Measurements from ENCODE around the gene PIRT. TPM values are rescaled to one million over a fixed set of nuclear protein-coding genes. Genes with fewer than 3 reads are reported as not detected.
A peak's percentile ranks its signal among the peaks of the same experiment; 100 is the strongest.

The PIRT gene
- total and polyA plus RNA-seq, 3 experiments from 2014 or later, result not detected

DNA sequence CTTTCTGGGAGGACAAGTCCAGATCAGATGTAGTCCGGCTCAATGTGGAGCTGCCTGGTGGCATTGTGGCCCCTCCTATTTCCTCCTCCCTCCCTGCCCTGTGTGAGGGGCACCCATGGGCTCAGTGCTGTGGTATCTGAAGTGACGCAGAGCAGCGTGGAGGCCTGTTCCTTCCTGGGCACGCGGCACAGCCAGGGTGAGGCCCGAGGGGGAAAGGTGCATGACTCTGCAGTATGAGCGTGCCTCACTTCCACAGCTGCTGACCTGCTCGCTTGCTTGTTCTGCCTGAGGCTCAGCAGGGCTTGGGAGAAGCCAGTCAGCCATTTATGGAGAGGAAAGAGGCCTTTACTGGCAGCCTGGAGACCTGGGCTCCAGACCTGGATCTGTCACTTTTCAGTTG, 45.7 kb downstream of the PIRT start:
- no peak for DNase-seq
- no peaks in the 10 kb centered on the region for H3K36me3 ChIP-seq (ENCODE audit: insufficient read depth, low read length)

DNA sequence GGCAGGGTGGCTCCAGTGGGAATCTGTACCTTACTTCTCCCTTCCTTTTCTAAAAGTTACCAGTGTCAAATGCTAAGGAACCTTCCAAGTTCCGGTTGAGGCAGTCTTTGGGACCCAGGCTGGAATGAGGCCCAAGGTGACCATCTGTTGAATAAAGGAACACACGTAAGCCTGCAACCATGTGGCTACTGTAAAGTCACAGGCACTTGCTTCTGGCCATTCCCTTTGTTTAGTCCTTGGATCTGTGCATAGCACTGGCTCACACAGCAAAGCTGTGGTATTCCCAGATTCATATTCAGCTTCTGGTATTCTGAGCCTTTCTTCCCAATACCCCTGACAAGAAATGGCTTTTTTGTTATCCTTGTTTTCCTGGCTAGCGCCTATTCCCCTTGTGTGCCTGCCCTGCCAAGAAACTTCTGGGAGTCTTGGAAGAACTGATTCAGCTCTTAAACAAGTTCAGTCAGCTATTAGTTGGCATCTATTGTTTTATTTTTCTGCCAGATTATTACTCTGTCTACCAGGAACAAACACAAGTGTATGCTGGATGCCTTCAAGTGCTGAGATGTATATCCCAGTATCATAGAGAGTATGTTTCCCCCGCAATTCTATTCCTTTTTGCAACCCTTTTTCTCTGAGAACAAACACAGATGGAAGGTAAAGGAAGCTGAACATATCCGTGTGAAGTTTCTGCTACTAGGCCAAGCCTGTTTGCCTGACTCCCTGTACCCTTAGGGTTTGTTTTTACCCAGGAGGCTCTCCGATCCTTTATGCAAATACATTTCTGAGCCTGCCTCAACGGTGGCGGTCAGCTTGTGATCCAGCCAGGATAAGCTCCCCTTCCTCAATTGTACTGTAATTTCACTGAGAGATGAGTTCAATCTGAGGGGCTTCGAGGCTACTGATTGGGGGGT, 47.1 kb downstream of the PIRT start:
- Mint-ChIP-seq H3K4me3 (no peak overlapping the region), H3K36me3 (no peaks in the 10 kb centered on the region), H3K27ac (peak overlapping the region in 1 of 8 donors; percentile 73), H3K27me3 (peaks cover 11 to 32% of the 10 kb centered on the region in 2 donors), H3K4me1 (no peaks in the 10 kb centered on the region), H3K9me3 (peaks cover 0 to 3% (median 0%) of the 10 kb centered on the region in 5 donors)
- no peaks in the 10 kb centered on the region for H3K36me3 ChIP-seq (ENCODE audit: insufficient read depth, low read length)
- no peaks in the 10 kb centered on the region for H3K4me1 ChIP-seq (ENCODE audit: insufficient read depth, low read length)
- no peak for DNase-seq
- H3K4me3 ChIP-seq (ENCODE audit: low read length), result no peak overlapping the region
- no peaks in the 10 kb centered on the region for H3K27me3 ChIP-seq (ENCODE audit: insufficient read depth, low read length, poor library complexity, severe bottlenecking)
- CTCF ChIA-PET, result interaction anchor here (1.9 kb wide), 1 partner anchor 23 kb away, joined by 5 read pairs; no protein-coding TSS in a partner anchor
- POLR2A ChIA-PET, result no interaction called here
- H3K9me3 ChIP-seq (ENCODE audit: low read length), result no peaks in the 10 kb centered on the region
- no peak overlapping the region for H3K27ac ChIP-seq (ENCODE audit: low read depth, low read length)

More for the DNA sequence above, 45.7 kb downstream of the PIRT start:
- Mint-ChIP-seq H3K36me3 (no peaks in the 10 kb centered on the region), H3K4me1 (no peaks in the 10 kb centered on the region), H3K27me3 (peaks cover 11 to 22% of the 10 kb centered on the region in 2 donors), H3K27ac (no peak overlapping the region), H3K9me3 (no peaks in the 10 kb centered on the region), H3K4me3 (no peak overlapping the region)
- H3K4me1 ChIP-seq (ENCODE audit: insufficient read depth, low read length), result no peaks in the 10 kb centered on the region
- POLR2A ChIA-PET, result no interaction called here
- no peaks in the 10 kb centered on the region for H3K27me3 ChIP-seq (ENCODE audit: insufficient read depth, low read length, poor library complexity, severe bottlenecking)
- CTCF ChIA-PET, result no interaction called here
- no peak overlapping the region for H3K27ac ChIP-seq (ENCODE audit: low read depth, low read length)
- no peaks in the 10 kb centered on the region for H3K9me3 ChIP-seq (ENCODE audit: low read length)
- H3K4me3 ChIP-seq (ENCODE audit: low read length), result no peak overlapping the region

DNA sequence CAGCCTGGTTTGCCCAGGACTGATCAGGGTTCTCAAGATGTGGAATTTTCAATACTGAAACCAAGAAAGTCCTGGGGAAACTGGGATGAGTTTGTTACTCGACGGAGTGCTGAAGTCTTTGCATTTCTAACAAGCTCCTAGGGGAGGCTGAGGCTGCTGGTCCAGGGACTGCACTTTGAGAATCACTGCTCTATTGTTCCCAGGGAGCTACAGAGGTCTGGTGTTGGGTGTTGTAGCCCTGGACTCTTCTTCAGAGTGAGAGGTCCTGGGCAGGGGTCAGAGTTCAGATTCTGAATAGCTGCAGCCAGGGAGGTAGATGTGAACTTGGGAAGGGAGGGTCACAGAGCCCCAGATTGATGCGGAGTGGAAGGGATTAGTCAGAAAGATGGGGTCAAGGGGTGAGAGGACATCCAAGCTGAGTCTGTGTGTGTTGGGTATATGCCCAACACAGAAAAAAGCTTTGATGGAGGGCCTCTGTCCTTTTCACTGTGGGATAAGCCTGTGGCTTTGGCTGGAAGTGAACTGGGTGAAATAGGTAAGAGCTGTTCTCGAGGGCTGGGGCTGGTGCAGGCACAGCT, 48.1 kb downstream of the PIRT start:
- Histone ChIP-seq H3K9me3 (ENCODE audit: low read length) (no peaks in the 10 kb centered on the region), H3K36me3 (ENCODE audit: insufficient read depth, low read length) (no peaks in the 10 kb centered on the region), H3K27me3 (ENCODE audit: insufficient read depth, low read length, poor library complexity, severe bottlenecking) (no peaks in the 10 kb centered on the region), H3K4me1 (ENCODE audit: insufficient read depth, low read length) (no peaks in the 10 kb centered on the region), H3K27ac (ENCODE audit: low read depth, low read length) (no peak overlapping the region), H3K4me3 (ENCODE audit: low read length) (no peak overlapping the region)
- ChIA-PET POLR2A (no interaction called here), CTCF (interaction anchor here (1.9 kb wide), 1 partner anchor 22 kb away, joined by 5 read pairs; no protein-coding TSS in a partner anchor)
- Mint-ChIP-seq H3K4me3 (peak overlapping the region in 1 of 7 donors; percentile 40), H3K36me3 (no peaks in the 10 kb centered on the region), H3K4me1 (no peaks in the 10 kb centered on the region), H3K9me3 (peaks cover 0 to 3% (median 2%) of the 10 kb centered on the region in 5 donors), H3K27me3 (peaks cover 11 to 38% of the 10 kb centered on the region in 2 donors), H3K27ac (no peak overlapping the region)
- DNase-seq, result no peak

DNA sequence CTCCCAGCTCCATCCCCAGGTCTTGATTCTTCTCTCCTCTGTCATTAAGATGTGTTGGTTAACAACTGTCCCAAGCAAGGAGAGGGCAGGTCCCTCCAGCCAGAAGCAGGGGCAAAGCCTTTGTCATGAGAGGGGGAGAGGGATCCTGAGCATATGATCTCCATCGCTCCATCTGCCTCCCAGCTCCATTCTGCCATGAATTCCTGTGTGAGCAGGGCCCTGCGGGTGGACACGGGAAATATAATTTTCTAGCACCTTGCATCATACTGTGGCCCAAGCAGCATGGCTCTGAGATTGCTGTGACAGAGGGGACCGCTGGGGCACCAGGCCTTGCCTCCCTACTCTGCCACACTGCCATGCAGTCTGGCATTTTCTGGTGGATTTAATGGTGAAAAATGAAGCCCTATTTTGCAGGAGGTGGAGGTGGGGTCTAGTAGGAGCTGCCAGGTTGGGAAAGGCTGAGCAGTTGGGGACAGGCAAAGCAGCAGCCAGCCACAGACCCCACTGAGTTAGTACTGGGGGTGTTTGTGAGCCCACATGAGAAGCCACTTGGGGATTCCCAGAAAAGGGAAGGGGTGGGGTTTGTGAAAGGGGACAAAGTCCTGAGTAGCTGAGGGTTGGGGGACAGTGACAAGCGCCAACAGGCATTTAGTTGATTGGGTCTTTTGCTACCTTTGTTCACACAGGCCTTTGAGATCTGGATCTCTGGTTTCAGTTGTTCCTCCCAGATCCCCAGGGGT, 50.4 kb downstream of the PIRT start:
- H3K4me3 Mint-ChIP-seq, result no peak overlapping the region

DNA sequence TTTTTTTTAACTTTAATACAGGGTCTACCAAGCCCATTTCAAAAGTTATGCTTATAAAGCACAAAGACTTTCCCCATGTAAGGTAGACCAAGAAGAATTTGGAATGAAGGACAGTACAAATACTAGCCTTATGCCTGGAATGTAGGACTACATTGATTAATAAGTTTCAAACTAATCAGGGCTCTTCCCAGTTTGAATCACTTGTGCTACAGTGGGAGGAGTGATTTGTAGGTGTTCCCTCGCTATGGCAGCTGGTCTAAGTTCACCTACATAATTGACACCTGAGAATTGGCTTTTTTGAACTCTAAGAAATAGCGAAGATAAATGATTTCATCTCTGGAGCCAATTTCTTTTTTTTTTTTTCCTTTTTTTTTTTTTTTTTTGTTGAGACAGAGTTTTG, 52.6 kb downstream of the PIRT start:
- no peak overlapping the region for H3K4me3 Mint-ChIP-seq

More for the DNA sequence above, 50.4 kb downstream of the PIRT start:
- Mint-ChIP-seq H3K4me1 (no peaks in the 10 kb centered on the region), H3K27me3 (peaks cover 5 to 43% of the 10 kb centered on the region in 2 donors), H3K9me3 (peaks cover 3 to 12% (median 9%) of the 10 kb centered on the region in 5 donors), H3K27ac (no peak overlapping the region), H3K36me3 (peaks cover 0 to 5% (median 0%) of the 10 kb centered on the region in 3 donors)
- H3K36me3 ChIP-seq (ENCODE audit: insufficient read depth, low read length), result no peaks in the 10 kb centered on the region
- no peak overlapping the region for H3K27ac ChIP-seq (ENCODE audit: low read depth, low read length)
- H3K4me3 ChIP-seq (ENCODE audit: low read length), result no peak overlapping the region
- no peaks in the 10 kb centered on the region for H3K9me3 ChIP-seq (ENCODE audit: low read length)
- ChIA-PET CTCF (no interaction called here), POLR2A (no interaction called here)
- H3K4me1 ChIP-seq (ENCODE audit: insufficient read depth, low read length), result no peaks in the 10 kb centered on the region
- no peak for DNase-seq
- no peaks in the 10 kb centered on the region for H3K27me3 ChIP-seq (ENCODE audit: insufficient read depth, low read length, poor library complexity, severe bottlenecking)

DNA sequence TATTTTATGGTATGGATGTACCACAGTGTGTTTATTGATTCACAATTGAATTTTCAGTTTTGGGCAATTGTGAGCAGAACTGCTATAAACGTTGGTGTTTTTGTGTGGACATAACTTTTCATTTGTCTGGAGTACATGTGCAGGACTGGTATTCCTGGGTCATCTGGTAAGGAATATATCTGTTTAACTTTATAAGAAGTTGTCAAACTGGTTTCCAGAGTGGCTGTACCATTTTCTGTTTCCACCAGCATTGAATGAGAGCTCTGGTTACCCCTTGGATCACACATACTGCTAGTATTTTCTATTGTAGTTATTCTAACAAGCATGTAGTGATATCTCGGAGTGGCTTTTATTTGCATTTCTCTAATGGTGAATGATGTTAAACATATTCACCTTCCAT, 58.3 kb downstream of the PIRT start:
- Histone ChIP-seq H3K4me1 (ENCODE audit: insufficient read depth, low read length) (no peaks in the 10 kb centered on the region), H3K27ac (ENCODE audit: low read depth, low read length) (no peak overlapping the region), H3K36me3 (ENCODE audit: insufficient read depth, low read length) (no peaks in the 10 kb centered on the region), H3K27me3 (ENCODE audit: insufficient read depth, low read length, poor library complexity, severe bottlenecking) (no peaks in the 10 kb centered on the region), H3K9me3 (ENCODE audit: low read length) (no peaks in the 10 kb centered on the region), H3K4me3 (ENCODE audit: low read length) (no peak overlapping the region)
- Mint-ChIP-seq H3K36me3 (peaks cover 0 to 12% (median 0%) of the 10 kb centered on the region in 3 donors), H3K27me3 (peaks cover 0 to 9% of the 10 kb centered on the region in 2 donors), H3K9me3 (peaks cover 2 to 14% (median 11%) of the 10 kb centered on the region in 5 donors), H3K4me1 (no peaks in the 10 kb centered on the region), H3K4me3 (no peak overlapping the region), H3K27ac (no peak overlapping the region)
- ChIA-PET POLR2A (no interaction called here), CTCF (no interaction called here)
- DNase-seq, result no peak

More for the DNA sequence above, 52.6 kb downstream of the PIRT start:
- Histone ChIP-seq H3K4me1 (ENCODE audit: insufficient read depth, low read length) (no peaks in the 10 kb centered on the region), H3K9me3 (ENCODE audit: low read length) (no peaks in the 10 kb centered on the region), H3K27me3 (ENCODE audit: insufficient read depth, low read length, poor library complexity, severe bottlenecking) (no peaks in the 10 kb centered on the region), H3K27ac (ENCODE audit: low read depth, low read length) (no peak overlapping the region), H3K36me3 (ENCODE audit: insufficient read depth, low read length) (no peaks in the 10 kb centered on the region), H3K4me3 (ENCODE audit: low read length) (no peak overlapping the region)
- H3K27ac Mint-ChIP-seq, result no peak overlapping the region
- peaks cover 5 to 46% of the 10 kb centered on the region in 2 donors for H3K27me3 Mint-ChIP-seq
- no peak for DNase-seq
- ChIA-PET POLR2A (no interaction called here), CTCF (no interaction called here)
- H3K36me3 Mint-ChIP-seq, result peaks cover 0 to 5% (median 0%) of the 10 kb centered on the region in 3 donors
- peaks cover 3 to 12% (median 10%) of the 10 kb centered on the region in 5 donors for H3K9me3 Mint-ChIP-seq
- H3K4me1 Mint-ChIP-seq, result no peaks in the 10 kb centered on the region

DNA sequence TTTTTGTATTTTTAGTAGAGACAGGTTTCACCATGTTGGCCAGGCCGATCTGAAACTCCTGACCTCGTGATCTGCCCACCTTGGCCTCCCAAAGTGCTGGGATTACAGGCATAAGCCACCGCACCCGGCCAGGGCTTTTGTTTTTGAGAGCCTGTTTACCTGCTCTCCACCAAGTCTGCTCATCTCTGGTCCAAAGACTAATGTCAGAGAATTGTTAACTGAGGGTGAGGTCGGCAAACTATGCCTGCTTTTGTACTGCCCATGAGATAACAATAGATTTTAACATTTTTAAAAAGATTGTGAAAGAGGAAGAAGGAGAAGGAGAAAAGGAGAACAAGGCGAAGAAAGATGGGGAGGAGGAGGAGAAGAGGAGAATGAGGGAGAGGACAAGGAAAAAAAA, 60.0 kb downstream of the PIRT start:
- Mint-ChIP-seq H3K27me3 (peaks cover 2 to 6% of the 10 kb centered on the region in 2 donors), H3K9me3 (peaks cover 0 to 10% (median 6%) of the 10 kb centered on the region in 5 donors), H3K36me3 (peaks cover 0 to 9% (median 0%) of the 10 kb centered on the region in 3 donors), H3K4me3 (no peak overlapping the region), H3K4me1 (no peaks in the 10 kb centered on the region), H3K27ac (no peak overlapping the region)
- H3K4me1 ChIP-seq (ENCODE audit: insufficient read depth, low read length), result no peaks in the 10 kb centered on the region
- no peaks in the 10 kb centered on the region for H3K36me3 ChIP-seq (ENCODE audit: insufficient read depth, low read length)
- ChIA-PET CTCF (no interaction called here), POLR2A (no interaction called here)
- DNase-seq, result no peak
- H3K27me3 ChIP-seq (ENCODE audit: insufficient read depth, low read length, poor library complexity, severe bottlenecking), result no peaks in the 10 kb centered on the region
- H3K9me3 ChIP-seq (ENCODE audit: low read length), result no peaks in the 10 kb centered on the region
- no peak overlapping the region for H3K4me3 ChIP-seq (ENCODE audit: low read length)
- no peak overlapping the region for H3K27ac ChIP-seq (ENCODE audit: low read depth, low read length)

Data from CD8-positive, alpha-beta memory T cell (primary cell).